IPS DF 19.7 (cell line): ENCODE results near the gene DLG2.
A peak's percentile ranks its signal among the peaks of the same experiment; 100 is the strongest.
"Not testable (repeated sequence)": the region's sequence is repeated elsewhere in the genome, so short reads cannot be mapped to it uniquely, and the experiment has no call there.

ENCODE experiments used
- DNase-seq: peaks from one replicate; pipeline ENCODE4 v3.0.0-alpha.2; 2013; ENCODE audit warnings: low read depth, low spot score

The DLG2 gene

GRCh38 chr11:85643191-85643614, 16.1 kb upstream of the DLG2 start:
- DNase-seq, result no peak

DNA sequence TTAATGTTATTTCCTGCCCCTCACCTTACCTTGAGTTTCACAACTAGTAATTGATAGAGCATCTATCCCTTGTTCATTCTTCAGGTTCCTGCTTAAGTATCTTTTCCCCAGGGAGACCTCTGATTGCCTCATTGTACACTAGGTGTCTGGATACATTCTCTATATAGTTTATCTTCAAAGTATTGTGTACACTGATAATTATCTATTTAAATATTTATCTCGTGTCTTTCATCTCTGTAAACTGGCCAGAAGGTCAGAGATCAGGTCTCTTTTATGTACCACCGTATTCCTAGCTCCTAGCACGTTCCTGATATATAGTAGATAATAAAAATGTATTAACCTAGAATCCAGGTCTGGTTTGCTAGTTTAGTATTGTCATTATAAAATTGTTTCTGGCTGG, 7.6 kb upstream of the DLG2 start:
- DNase-seq, result no peak

DNA sequence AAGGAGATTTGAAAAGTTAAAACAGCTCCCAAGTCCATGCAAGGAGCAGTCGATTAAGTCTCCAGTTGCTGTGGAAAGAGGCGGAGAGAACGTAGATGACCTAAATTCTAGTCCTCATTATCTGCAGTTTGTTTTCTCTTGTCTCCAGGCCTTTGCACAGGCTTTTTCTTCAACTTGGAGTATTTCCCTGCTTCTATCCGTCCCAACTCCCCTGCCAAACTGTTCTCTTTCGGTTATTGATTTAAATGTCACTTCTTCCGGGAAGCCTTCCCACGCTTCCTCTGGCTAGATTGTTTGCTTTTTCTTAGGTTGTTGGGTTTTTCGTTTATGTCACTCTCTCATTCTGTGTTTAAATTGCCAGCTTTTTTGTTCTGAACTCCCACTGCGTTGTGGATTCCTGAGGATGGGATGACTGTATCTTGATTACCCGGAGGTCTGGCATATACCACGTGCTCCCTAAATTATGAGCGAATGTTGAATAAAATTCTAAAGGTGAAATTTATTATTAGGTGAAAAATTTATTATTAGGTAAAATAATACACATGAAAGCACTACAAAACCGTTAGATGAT, 1.7 kb upstream of the DLG2 start:
- no peak for DNase-seq

GRCh38 chr11:85627998-85628770, 1.0 kb upstream of the DLG2 start, which contains the start of gene TMEM126B:
Gene TMEM126B, plus strand, starts transcription at chr11:85628593. Its CDS starts 15 bp downstream, at chr11:85628608.
- DNase-seq, result peak; percentile 85

DNA sequence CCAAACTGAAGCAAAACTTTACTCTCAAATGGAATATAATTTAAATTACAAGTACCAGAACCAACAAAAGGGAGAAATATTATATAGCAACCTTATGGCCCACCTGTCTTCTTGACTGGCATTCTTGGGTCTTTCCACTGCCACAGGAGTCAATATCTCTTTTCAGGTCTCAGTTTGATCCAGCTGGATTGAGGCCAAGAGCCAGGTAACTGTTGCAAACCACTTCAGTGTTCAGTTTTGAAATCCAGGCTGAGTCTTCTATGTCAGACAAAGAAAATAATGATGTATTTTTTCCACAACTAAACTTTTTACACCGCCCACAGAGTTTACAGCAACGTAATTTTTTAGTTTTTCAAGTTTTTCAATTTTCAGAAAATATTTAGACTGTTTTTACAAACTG, 648 bp downstream of the DLG2 start:
- no peak for DNase-seq

GRCh38 chr11:85620256-85620655, 6.9 kb downstream of the DLG2 start:
- DNase-seq, result no peak

GRCh38 chr11:85619499-85619898, 7.6 kb downstream of the DLG2 start:
- no peak for DNase-seq

DNA sequence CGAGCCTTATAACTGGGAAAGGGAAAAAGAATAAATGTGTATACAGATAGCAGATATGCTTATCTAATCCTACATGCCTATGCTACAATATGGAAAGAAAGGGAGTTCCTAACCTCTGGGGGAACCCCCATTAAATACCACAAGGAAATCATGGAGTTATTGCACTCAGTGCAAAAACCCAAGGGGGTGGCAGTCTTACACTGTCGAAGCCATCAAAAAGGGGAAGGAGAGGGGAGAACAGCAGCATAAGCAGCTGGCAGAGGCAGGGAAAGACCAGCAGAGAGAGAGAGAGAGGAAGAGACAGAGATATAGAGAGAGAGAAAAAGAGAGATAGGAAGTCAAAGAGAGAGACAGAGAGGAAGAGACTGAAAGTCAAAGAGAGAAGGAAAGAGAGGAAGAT, 15.5 kb downstream of the DLG2 start:
- DNase-seq, result not testable (repeated sequence)

- not testable (repeated sequence) for DNase-seq
Measured at GRCh38 chr11:85609286-85609685, 17.9 kb downstream of the DLG2 start.

DNA sequence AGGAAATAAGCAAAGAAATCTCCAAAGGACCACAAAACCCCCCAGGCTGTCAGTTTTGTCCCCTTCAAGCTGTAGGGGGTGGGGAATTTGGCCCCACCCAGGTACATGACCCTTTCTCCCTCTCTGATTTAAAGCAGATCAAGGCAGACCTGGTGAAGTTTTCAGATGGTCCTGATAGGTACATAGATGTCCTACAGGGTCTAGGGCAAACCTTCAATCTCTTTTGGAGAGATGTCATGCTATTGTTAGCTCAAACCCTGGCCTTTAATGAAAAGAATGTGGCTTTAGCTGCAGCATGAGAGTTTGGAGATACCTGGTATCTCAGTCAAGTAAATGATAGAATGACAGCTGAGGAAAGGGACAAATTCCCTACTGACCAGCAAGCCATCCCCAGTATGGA, 18.5 kb downstream of the DLG2 start:
- not testable (repeated sequence) for DNase-seq

GRCh38 chr11:85606237-85606636, 20.9 kb downstream of the DLG2 start:
- not testable (repeated sequence) for DNase-seq

- no peak for DNase-seq
Measured at GRCh38 chr11:85603220-85603619, 23.9 kb downstream of the DLG2 start.

GRCh38 chr11:85602526-85603213, 24.5 kb downstream of the DLG2 start:
- no peak for DNase-seq

DNA sequence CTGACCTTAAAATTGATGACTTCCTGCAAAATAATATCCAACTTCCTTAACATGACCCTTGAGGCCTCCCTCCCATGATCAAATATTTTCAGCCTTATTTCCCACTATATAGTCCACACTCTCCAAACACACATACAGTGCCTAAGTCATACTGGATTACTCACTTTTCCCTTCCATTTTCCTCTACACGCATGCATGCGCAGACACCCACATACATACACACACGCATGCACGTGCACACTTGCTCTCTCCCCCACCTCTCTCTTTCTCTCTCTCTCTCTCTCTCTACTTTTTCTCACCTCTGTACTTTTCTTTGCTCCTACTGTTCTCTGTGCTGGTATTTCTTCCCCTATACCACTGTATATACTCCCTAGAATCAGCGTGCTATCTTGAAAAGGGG, 28.1 kb downstream of the DLG2 start:
- no peak for DNase-seq

GRCh38 chr11:85596886-85597285, 30.3 kb downstream of the DLG2 start:
- DNase-seq, result no peak

DNA sequence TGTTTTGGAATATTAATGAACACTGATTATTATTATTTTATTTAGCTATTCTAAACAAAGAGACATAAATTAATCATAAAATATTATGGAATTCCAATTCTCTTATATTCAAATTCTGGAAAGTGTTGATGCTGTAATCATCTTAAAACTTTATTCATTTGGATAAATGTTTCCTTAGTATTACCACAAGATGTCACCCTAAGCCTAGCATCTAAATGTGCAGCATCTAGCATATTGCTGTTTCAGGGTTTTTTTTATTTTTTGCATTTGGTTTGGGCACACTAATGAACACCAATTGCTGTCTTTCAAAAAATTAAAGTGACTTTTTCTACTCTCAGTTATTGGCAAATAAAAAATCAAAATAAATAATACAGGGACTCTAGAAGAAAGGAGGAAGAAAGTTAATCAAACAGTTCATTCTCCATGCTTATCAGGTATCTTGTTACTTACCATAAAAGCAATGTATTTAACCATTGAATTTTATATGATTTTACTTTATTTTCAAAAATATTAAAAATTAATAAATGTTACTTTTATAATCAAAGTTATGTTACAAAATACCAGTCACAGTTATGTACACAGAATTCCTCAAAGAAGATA, 31.8 kb downstream of the DLG2 start:
- no peak for DNase-seq

DNA sequence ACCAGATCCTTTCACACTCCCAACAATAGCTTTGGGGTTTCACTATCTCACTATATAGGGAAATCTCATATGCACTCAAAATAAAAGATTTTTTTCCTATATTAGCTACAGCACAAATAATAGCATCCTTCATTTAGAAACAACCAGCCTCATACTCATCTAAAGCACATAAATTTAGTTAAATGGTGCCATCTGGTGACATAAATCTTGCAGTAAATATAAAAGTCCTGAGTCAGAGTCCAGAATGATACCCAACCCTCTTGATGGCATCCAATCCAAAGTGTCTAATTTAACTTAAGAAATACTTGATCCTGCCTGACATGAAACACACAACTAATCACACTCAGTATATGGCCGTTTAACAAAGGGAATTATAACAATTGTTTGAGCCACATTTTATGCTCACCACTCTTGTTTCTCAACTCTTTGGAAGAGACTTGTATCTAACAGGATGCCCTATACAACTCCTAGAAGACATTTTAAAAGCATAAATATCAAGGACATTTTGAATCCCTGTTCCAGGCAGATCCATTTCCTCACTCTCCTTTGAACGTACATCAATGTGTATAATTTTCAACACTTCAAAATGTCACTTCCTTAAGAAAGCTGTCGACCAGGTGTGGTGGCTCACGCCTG, 36.2 kb downstream of the DLG2 start:
- no peak for DNase-seq

GRCh38 chr11:85589373-85589772, 37.8 kb downstream of the DLG2 start:
- DNase-seq, result no peak

GRCh38 chr11:85582111-85582510, 45.0 kb downstream of the DLG2 start:
- no peak for DNase-seq

DNA sequence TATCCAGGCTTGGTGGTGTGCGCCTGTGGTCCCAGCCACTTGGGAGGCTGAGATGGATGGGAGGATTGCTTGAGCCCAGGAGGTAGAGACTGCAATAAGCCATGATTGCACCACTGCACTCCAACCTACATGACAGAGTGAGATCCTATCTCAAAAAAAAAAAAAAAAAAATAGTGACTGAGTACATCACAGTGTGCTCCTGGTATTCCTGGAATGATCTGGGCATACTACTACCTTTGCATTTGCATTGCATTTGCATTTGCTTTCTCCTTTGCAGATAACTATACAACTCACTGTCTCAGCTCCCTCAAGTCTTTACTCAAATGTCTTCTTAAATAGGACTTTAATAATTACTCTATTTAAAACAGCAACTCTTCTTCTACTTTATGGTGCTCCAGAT, 51.8 kb downstream of the DLG2 start:
- no peak for DNase-seq

- DNase-seq, result no peak
Measured at GRCh38 chr11:85572056-85572455, 55.1 kb downstream of the DLG2 start.

DNA sequence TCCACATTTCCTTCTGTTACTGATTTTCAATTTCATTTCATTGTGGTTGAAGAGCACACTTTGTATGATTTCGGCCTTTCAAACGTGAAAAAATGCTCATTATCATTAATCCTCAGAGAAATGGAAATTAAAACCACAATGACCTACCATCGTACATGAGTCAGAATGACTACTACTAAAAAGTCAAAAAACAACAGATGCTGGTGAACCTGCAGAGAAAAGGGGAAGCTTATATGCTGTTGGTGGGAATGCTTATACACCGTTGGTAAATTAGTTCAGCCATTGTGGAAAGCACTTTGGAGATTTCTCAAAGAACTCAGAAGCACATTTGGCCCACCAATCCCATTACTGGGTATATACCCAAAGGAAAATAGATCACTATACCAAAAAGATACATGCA, 57.6 kb downstream of the DLG2 start:
- DNase-seq, result no peak
